ENCODE data around the gene RAB11FIP2. TPM values are rescaled to one million over a fixed set of nuclear protein-coding genes. Genes with fewer than 3 reads are reported as not detected.

Gene RAB11FIP2
- total RNA-seq, 1 experiment from 2014 or later, result 18.4 TPM

DNA sequence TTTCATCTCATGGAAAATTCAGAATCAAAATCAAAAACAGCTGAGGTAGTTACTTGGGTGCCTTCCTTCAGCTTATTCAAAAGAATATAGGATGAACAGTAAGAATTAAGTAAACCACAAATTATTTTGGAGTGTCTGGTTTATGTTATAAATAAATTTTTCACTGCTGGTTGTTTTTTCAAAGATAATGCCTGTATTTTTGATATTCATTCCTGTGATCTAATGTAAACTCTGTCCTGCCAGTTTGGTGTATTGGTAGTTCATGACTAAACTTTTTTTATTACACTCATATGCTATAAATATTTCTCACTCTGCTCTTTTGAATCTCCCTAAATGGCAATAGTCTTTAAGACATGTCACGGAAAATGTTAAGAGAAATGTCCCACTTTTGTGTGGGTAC is 11.6 kb upstream of the RAB11FIP2 start:
- Histone ChIP-seq H4K91ac (ENCODE audit: insufficient read length, low read depth, low read length) (no peak overlapping the region), H3K4ac (ENCODE audit: low read depth, low read length) (no peak overlapping the region), H3K79me1 (ENCODE audit: insufficient read depth, low read depth, low read length, poor library complexity, severe bottlenecking) (no peaks in the 10 kb centered on the region), H2BK20ac (ENCODE audit: low read depth, low read length, poor library complexity, severe bottlenecking) (no peak overlapping the region), H2BK15ac (ENCODE audit: low read depth, low read length) (no peak overlapping the region), H3K9ac (ENCODE audit: extremely low read depth, insufficient read length, low read length) (no peak overlapping the region), H3K27me3 (ENCODE audit: insufficient read depth, low read length) (no peaks in the 10 kb centered on the region), H3K56ac (ENCODE audit: insufficient read length, low read depth, low read length) (no peak overlapping the region), H3K18ac (ENCODE audit: insufficient read length, low read depth, low read length) (no peak overlapping the region), H4K20me1 (ENCODE audit: control insufficient read depth, insufficient read depth, insufficient read length) (no peaks in the 10 kb centered on the region), H3K4me2 (ENCODE audit: insufficient read depth, insufficient read length, low read length) (no peak overlapping the region), H3K27ac (ENCODE audit: insufficient read length, low read depth, low read length) (no peak overlapping the region), H3K23me2 (ENCODE audit: insufficient read length, low read depth, low read length, poor library complexity, severe bottlenecking) (no peaks in the 10 kb centered on the region), H4K5ac (ENCODE audit: insufficient read length, low read depth, low read length) (no peak overlapping the region), H3K79me2 (ENCODE audit: insufficient read depth, low read length) (no peaks in the 10 kb centered on the region), H3K23ac (ENCODE audit: insufficient read length, low read depth, low read length) (no peak overlapping the region), H2BK120ac (ENCODE audit: low read depth, low read length, poor library complexity, severe bottlenecking) (no peak overlapping the region), H2AFZ (ENCODE audit: low read length) (no peak overlapping the region), H2BK5ac (ENCODE audit: insufficient read length, low read length) (no peak overlapping the region), H2BK12ac (ENCODE audit: insufficient read length, low read depth, low read length) (no peak overlapping the region), H3T11ph (ENCODE audit: low read length) (no peak overlapping the region), H2AK5ac (ENCODE audit: insufficient read length, low read length) (no peak overlapping the region), H3K9me3 (ENCODE audit: control insufficient read depth, low read depth, low read length) (no peaks in the 10 kb centered on the region), H3K4me1 (ENCODE audit: insufficient read depth, low read length) (peaks cover 2% of the 10 kb centered on the region; the same call in 1 of the 2 replicates), H3K14ac (ENCODE audit: insufficient read depth, low read length) (no peak overlapping the region), H4K8ac (replicated peaks; ENCODE audit: insufficient read length, low read depth, low read length) (no peak overlapping the region)
- H3K9me3 Mint-ChIP-seq, result no peaks in the 10 kb centered on the region
- no peaks in the 10 kb centered on the region for H3K36me3 Mint-ChIP-seq (ENCODE audit: insufficient read depth in 1 of 3, low read depth in 3 of 3)
- WGBS (ENCODE audit: extremely low coverage, insufficient read length, low lambda C conversion rate), result no CpG with 5 or more reads among the region's 1 CpG
- H3K27ac Mint-ChIP-seq, result no peak overlapping the region
- TF ChIP-seq, protein P1, sequence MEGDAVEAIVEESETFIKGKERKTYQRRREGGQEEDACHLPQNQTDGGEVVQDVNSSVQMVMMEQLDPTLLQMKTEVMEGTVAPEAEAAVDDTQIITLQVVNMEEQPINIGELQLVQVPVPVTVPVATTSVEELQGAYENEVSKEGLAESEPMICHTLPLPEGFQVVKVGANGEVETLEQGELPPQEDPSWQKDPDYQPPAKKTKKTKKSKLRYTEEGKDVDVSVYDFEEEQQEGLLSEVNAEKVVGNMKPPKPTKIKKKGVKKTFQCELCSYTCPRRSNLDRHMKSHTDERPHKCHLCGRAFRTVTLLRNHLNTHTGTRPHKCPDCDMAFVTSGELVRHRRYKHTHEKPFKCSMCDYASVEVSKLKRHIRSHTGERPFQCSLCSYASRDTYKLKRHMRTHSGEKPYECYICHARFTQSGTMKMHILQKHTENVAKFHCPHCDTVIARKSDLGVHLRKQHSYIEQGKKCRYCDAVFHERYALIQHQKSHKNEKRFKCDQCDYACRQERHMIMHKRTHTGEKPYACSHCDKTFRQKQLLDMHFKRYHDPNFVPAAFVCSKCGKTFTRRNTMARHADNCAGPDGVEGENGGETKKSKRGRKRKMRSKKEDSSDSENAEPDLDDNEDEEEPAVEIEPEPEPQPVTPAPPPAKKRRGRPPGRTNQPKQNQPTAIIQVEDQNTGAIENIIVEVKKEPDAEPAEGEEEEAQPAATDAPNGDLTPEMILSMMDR (conservative IDR thresholded peaks at IDR 0.05), result no peak
- no peak for DNase-seq
- peaks cover 10 to 16% of the 10 kb centered on the region in 2 experiments for H3K4me1 Mint-ChIP-seq
- H3K27me3 Mint-ChIP-seq (ENCODE audit: low read depth), result no peaks in the 10 kb centered on the region
- H3K4me3 Mint-ChIP-seq, result no peak overlapping the region
